ENCODE measurements around the gene REEP5. TPM values are rescaled to one million over a fixed set of nuclear protein-coding genes. Genes with fewer than 3 reads are reported as not detected.

REEP5 gene
- polyA plus RNA-seq, 1 of the 3 experiments (the other 2 are of a cell fraction): 124 TPM

DNA sequence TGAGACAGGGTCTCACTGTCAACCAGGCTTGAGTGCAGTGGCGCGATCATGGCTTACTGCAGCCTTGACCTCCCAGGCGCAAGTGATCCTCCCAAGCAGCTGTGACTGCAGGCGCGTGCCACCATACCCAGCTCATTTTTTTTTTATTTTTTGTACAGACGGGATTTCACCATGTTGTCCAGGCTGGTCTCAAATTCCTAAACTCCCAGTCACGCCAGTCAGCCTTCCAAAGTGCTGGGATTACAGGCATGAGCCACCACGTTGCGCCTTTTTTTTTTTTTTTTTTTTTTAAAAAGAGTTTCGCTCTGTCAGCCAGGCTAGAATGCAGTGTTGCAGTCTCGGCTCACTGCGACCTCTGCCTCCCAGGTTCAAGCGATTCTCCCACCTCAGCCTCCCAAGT, 88.1 kb downstream of the REEP5 start:
- H3K4me1 ChIP-seq (ENCODE audit: control insufficient read depth in 1 of 2, insufficient read depth in 2 of 2, low read depth in 1 of 2, low read length in 1 of 2): no peaks in the 10 kb centered on the region
- peaks cover 26 to 57% of the 10 kb centered on the region in 2 experiments for H3K36me3 ChIP-seq (replicated peaks in 1 of 2; ENCODE audit: control insufficient read depth in 1 of 2, insufficient read depth in 2 of 2, low read length in 1 of 2)
- H3K4me3 ChIP-seq (ENCODE audit: low read depth in 2 of 2, low read length in 1 of 2): no peak overlapping the region
- TF ChIP-seq MXI1 (IDR thresholded peaks at IDR 0.05; ENCODE audit: low read depth, low read length) (no peak), TAF1 (IDR thresholded peaks at IDR 0.05; ENCODE audit: borderline replicate concordance, low read depth, low read length) (no peak), TCF12 (IDR thresholded peaks at IDR 0.05) (no peak), EP300 (IDR thresholded peaks at IDR 0.05; ENCODE audit: borderline replicate concordance in 1 of 2, low read depth in 1 of 2, low read length in 1 of 2) (no peak), CHD2 (IDR thresholded peaks at IDR 0.05; ENCODE audit: low read length, partially characterized antibody) (no peak), POLR2AphosphoS5 (IDR thresholded peaks at IDR 0.05; ENCODE audit: low read depth, low read length) (no peak), ELF1 (IDR thresholded peaks at IDR 0.05) (no peak), YY1 (IDR thresholded peaks at IDR 0.05; ENCODE audit: low read depth) (no peak), RFX5 (IDR thresholded peaks at IDR 0.05; ENCODE audit: low read length) (no peak)
- TF ChIP-seq, protein P1, sequence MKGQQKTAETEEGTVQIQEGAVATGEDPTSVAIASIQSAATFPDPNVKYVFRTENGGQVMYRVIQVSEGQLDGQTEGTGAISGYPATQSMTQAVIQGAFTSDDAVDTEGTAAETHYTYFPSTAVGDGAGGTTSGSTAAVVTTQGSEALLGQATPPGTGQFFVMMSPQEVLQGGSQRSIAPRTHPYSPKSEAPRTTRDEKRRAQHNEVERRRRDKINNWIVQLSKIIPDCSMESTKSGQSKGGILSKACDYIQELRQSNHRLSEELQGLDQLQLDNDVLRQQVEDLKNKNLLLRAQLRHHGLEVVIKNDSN (IDR thresholded peaks at IDR 0.05; ENCODE audit: borderline replicate concordance, low read depth): no peak
- TF ChIP-seq, protein P2, sequence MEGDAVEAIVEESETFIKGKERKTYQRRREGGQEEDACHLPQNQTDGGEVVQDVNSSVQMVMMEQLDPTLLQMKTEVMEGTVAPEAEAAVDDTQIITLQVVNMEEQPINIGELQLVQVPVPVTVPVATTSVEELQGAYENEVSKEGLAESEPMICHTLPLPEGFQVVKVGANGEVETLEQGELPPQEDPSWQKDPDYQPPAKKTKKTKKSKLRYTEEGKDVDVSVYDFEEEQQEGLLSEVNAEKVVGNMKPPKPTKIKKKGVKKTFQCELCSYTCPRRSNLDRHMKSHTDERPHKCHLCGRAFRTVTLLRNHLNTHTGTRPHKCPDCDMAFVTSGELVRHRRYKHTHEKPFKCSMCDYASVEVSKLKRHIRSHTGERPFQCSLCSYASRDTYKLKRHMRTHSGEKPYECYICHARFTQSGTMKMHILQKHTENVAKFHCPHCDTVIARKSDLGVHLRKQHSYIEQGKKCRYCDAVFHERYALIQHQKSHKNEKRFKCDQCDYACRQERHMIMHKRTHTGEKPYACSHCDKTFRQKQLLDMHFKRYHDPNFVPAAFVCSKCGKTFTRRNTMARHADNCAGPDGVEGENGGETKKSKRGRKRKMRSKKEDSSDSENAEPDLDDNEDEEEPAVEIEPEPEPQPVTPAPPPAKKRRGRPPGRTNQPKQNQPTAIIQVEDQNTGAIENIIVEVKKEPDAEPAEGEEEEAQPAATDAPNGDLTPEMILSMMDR (IDR thresholded peaks at IDR 0.05): no peak
- no peak for DNase-seq
- no peak overlapping the region for H3K4me2 ChIP-seq
- no peak overlapping the region for H2AFZ ChIP-seq (ENCODE audit: low read depth)
- H3K9me2 ChIP-seq: no peaks in the 10 kb centered on the region
- 96% methylated on average over 13 of the region's 13 CpGs for WGBS (ENCODE audit: low lambda C conversion rate)
- no peaks in the 10 kb centered on the region for H3K79me2 ChIP-seq (ENCODE audit: insufficient read depth)
- POLR2A ChIA-PET: no interaction called here
- H3K27ac ChIP-seq (ENCODE audit: low read depth in 2 of 2, low read length in 1 of 2): no peak overlapping the region
- CTCF ChIA-PET: interaction anchor here (4.1 kb wide), 1 partner anchor 14 kb away, joined by 25 read pairs; no protein-coding TSS in a partner anchor
- no peak overlapping the region for H3K9ac ChIP-seq
- no peaks in the 10 kb centered on the region for H3K27me3 ChIP-seq (ENCODE audit: insufficient read depth)
- H3K9me3 ChIP-seq: no peaks in the 10 kb centered on the region
- H3F3A ChIP-seq (replicated peaks; ENCODE audit: insufficient read depth): no peaks in the 10 kb centered on the region
- H4K20me1 ChIP-seq (ENCODE audit: insufficient read depth): no peaks in the 10 kb centered on the region

DNA sequence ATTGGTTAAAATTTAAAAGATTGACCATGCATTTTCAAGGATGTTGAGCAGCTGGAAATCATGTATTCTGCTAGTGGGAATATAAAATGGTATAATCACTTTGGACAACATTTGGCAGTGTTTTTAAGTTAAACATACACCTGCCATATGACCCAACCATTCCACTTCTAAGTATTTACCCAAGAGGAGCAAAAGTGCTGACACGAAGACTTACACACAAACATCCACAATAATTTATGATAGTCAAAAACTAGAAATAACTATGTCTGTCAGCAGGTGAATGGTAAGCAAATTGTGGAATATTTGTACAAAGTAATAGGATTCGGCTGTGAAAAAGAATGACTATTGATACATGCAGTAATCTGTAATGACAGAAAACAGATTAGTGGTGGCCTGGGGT, 91.6 kb downstream of the REEP5 start:
- no peaks in the 10 kb centered on the region for H4K20me1 ChIP-seq (ENCODE audit: insufficient read depth)
- DNase-seq: no peak
- H2AFZ ChIP-seq (ENCODE audit: low read depth): no peak overlapping the region
- no peak overlapping the region for H3K4me3 ChIP-seq (ENCODE audit: low read depth in 2 of 2, low read length in 1 of 2)
- no peaks in the 10 kb centered on the region for H3K4me1 ChIP-seq (ENCODE audit: control insufficient read depth in 1 of 2, insufficient read depth in 2 of 2, low read depth in 1 of 2, low read length in 1 of 2)
- H3K27me3 ChIP-seq (ENCODE audit: insufficient read depth): no peaks in the 10 kb centered on the region
- H3K79me2 ChIP-seq (ENCODE audit: insufficient read depth): no peaks in the 10 kb centered on the region
- no peaks in the 10 kb centered on the region for H3F3A ChIP-seq (replicated peaks; ENCODE audit: insufficient read depth)
- H3K4me2 ChIP-seq: no peak overlapping the region
- WGBS (ENCODE audit: low lambda C conversion rate): 89% methylated on average over 2 of the region's 2 CpGs
- H3K9me3 ChIP-seq: no peaks in the 10 kb centered on the region
- no peak overlapping the region for H3K27ac ChIP-seq (ENCODE audit: low read depth in 2 of 2, low read length in 1 of 2)
- H3K9me2 ChIP-seq: no peaks in the 10 kb centered on the region
- ChIA-PET POLR2A (no interaction called here), CTCF (no interaction called here)
- H3K36me3 ChIP-seq (replicated peaks in 1 of 2; ENCODE audit: control insufficient read depth in 1 of 2, insufficient read depth in 2 of 2, low read length in 1 of 2): peaks cover 16 to 56% of the 10 kb centered on the region in 2 experiments
- TF ChIP-seq RFX5 (IDR thresholded peaks at IDR 0.05; ENCODE audit: low read length) (no peak), RCOR1 (IDR thresholded peaks at IDR 0.05; ENCODE audit: low read length) (no peak), EP300 (IDR thresholded peaks at IDR 0.05; ENCODE audit: borderline replicate concordance in 1 of 2, low read depth in 1 of 2, low read length in 1 of 2) (no peak), EZH2phosphoT487 (IDR thresholded peaks at IDR 0.05; ENCODE audit: borderline replicate concordance, low read depth) (no peak), NFIC (IDR thresholded peaks at IDR 0.05; ENCODE audit: borderline replicate concordance) (no peak), JUND (IDR thresholded peaks at IDR 0.05) (no peak), MXI1 (IDR thresholded peaks at IDR 0.05; ENCODE audit: low read depth, low read length) (no peak), SMC3 (IDR thresholded peaks at IDR 0.05; ENCODE audit: low read depth, low read length) (no peak), FOSL2 (IDR thresholded peaks at IDR 0.05; ENCODE audit: borderline replicate concordance, low read depth) (no peak), RAD21 (IDR thresholded peaks at IDR 0.05; ENCODE audit: low read length) (no peak), YY1 (IDR thresholded peaks at IDR 0.05; ENCODE audit: low read depth) (no peak), CHD2 (IDR thresholded peaks at IDR 0.05; ENCODE audit: low read length, partially characterized antibody) (no peak)
- TF ChIP-seq, protein P3, sequence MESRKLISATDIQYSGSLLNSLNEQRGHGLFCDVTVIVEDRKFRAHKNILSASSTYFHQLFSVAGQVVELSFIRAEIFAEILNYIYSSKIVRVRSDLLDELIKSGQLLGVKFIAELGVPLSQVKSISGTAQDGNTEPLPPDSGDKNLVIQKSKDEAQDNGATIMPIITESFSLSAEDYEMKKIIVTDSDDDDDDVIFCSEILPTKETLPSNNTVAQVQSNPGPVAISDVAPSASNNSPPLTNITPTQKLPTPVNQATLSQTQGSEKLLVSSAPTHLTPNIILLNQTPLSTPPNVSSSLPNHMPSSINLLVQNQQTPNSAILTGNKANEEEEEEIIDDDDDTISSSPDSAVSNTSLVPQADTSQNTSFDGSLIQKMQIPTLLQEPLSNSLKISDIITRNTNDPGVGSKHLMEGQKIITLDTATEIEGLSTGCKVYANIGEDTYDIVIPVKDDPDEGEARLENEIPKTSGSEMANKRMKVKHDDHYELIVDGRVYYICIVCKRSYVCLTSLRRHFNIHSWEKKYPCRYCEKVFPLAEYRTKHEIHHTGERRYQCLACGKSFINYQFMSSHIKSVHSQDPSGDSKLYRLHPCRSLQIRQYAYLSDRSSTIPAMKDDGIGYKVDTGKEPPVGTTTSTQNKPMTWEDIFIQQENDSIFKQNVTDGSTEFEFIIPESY (IDR thresholded peaks at IDR 0.05; ENCODE audit: borderline replicate concordance, low read depth): no peak
- TF ChIP-seq, protein P4, sequence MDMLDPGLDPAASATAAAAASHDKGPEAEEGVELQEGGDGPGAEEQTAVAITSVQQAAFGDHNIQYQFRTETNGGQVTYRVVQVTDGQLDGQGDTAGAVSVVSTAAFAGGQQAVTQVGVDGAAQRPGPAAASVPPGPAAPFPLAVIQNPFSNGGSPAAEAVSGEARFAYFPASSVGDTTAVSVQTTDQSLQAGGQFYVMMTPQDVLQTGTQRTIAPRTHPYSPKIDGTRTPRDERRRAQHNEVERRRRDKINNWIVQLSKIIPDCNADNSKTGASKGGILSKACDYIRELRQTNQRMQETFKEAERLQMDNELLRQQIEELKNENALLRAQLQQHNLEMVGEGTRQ (IDR thresholded peaks at IDR 0.05; ENCODE audit: borderline replicate concordance, low read depth, low read length): no peak
- TF ChIP-seq, protein P1 (IDR thresholded peaks at IDR 0.05; ENCODE audit: borderline replicate concordance, low read depth): no peak
- TF ChIP-seq, protein P5, sequence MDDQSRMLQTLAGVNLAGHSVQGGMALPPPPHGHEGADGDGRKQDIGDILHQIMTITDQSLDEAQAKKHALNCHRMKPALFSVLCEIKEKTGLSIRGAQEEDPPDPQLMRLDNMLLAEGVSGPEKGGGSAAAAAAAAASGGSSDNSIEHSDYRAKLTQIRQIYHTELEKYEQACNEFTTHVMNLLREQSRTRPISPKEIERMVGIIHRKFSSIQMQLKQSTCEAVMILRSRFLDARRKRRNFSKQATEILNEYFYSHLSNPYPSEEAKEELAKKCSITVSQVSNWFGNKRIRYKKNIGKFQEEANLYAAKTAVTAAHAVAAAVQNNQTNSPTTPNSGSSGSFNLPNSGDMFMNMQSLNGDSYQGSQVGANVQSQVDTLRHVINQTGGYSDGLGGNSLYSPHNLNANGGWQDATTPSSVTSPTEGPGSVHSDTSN (IDR thresholded peaks at IDR 0.05): no peak
- no peak overlapping the region for H3K9ac ChIP-seq

Measured in SK-N-SH (cell line).